ENCODE data around the gene ARV1. TPM values are rescaled to one million over a fixed set of nuclear protein-coding genes. Genes with fewer than 3 reads are reported as not detected.

ARV1 gene
- total RNA-seq, 1 experiment from 2014 or later = 8.0 TPM

GRCh38 chr1:230948903-230949302 is 30.0 kb upstream of the ARV1 start:
- Histone ChIP-seq H3K18ac (ENCODE audit: insufficient read length, low read depth, low read length) (no peak overlapping the region), H3K79me2 (ENCODE audit: insufficient read depth, low read length) (no peaks in the 10 kb centered on the region), H3K14ac (ENCODE audit: insufficient read depth, low read length) (no peak overlapping the region), H2BK12ac (ENCODE audit: insufficient read length, low read depth, low read length) (no peak overlapping the region), H2BK5ac (ENCODE audit: insufficient read length, low read length) (no peak overlapping the region), H4K8ac (replicated peaks; ENCODE audit: insufficient read length, low read depth, low read length) (no peak overlapping the region), H3K4ac (ENCODE audit: low read depth, low read length) (no peak overlapping the region), H4K5ac (ENCODE audit: insufficient read length, low read depth, low read length) (no peak overlapping the region), H3K27ac (ENCODE audit: insufficient read length, low read depth, low read length) (no peak overlapping the region), H3K23me2 (ENCODE audit: insufficient read length, low read depth, low read length, poor library complexity, severe bottlenecking) (no peaks in the 10 kb centered on the region), H3K4me1 (ENCODE audit: insufficient read depth, low read length) (no peaks in the 10 kb centered on the region), H3K4me2 (ENCODE audit: insufficient read depth, insufficient read length, low read length) (no peak overlapping the region), H3K56ac (ENCODE audit: insufficient read length, low read depth, low read length) (no peak overlapping the region), H3K9ac (ENCODE audit: extremely low read depth, insufficient read length, low read length) (no peak overlapping the region), H2AFZ (ENCODE audit: low read length) (no peak overlapping the region), H3T11ph (ENCODE audit: low read length) (no peak overlapping the region), H4K91ac (ENCODE audit: insufficient read length, low read depth, low read length) (no peak overlapping the region), H2BK20ac (ENCODE audit: low read depth, low read length, poor library complexity, severe bottlenecking) (no peak overlapping the region), H3K79me1 (ENCODE audit: insufficient read depth, low read depth, low read length, poor library complexity, severe bottlenecking) (no peaks in the 10 kb centered on the region), H2AK5ac (ENCODE audit: insufficient read length, low read length) (no peak overlapping the region), H4K20me1 (ENCODE audit: control insufficient read depth, insufficient read depth, insufficient read length) (no peaks in the 10 kb centered on the region), H2BK15ac (ENCODE audit: low read depth, low read length) (no peak overlapping the region), H3K23ac (ENCODE audit: insufficient read length, low read depth, low read length) (no peak overlapping the region), H3K27me3 (ENCODE audit: insufficient read depth, low read length) (no peaks in the 10 kb centered on the region), H2BK120ac (ENCODE audit: low read depth, low read length, poor library complexity, severe bottlenecking) (no peak overlapping the region), H3K9me3 (ENCODE audit: control insufficient read depth, low read depth, low read length) (no peaks in the 10 kb centered on the region)
- Mint-ChIP-seq H3K27ac (no peak overlapping the region), H3K4me1 (no peaks in the 10 kb centered on the region), H3K4me3 (no peak overlapping the region), H3K9me3 (no peaks in the 10 kb centered on the region), H3K36me3 (ENCODE audit: insufficient read depth in 1 of 3, low read depth in 3 of 3) (no peaks in the 10 kb centered on the region), H3K27me3 (ENCODE audit: low read depth) (no peaks in the 10 kb centered on the region; the same call in 1 of the 2 replicates)
- DNase-seq = no peak
- WGBS (ENCODE audit: extremely low coverage, insufficient read length, low lambda C conversion rate) = no CpG with 5 or more reads among the region's 3 CpGs
- TF ChIP-seq CTCF (conservative IDR thresholded peaks at IDR 0.05) = no peak
